Gastroesophageal sphincter (tissue), 3 donors: ENCODE results near the gene SELENOO.

Source experiments
- CTCF ChIP-seq, 4 experiments: fragments of 200-600 bp in 2 of 4; fragments of 450-650 bp in 2 of 4; sonication (generic) in 1 of 4; IDR thresholded peaks; one replicate each; pipeline ENCODE4 v1.5.1; 2017 to 2019; ENCODE audit warnings: antibody characterized with exemption in 4 of 4, mild to moderate bottlenecking in 2 of 4, moderate library complexity in 2 of 4
- POLR2A ChIP-seq, 2 donors: fragments of 450-650 bp; IDR thresholded peaks; one replicate each; pipeline ENCODE4 v1.6.1; 2017; ENCODE audit warnings: antibody characterized with exemption in 2 of 2, mild to moderate bottlenecking in 2 of 2, moderate library complexity in 1 of 2

GRCh38 chr22:50264104-50264745 lies 63.4 kb downstream of the SELENOO start:
- TF ChIP-seq CTCF (IDR thresholded peaks at IDR 0.05) (no peak), POLR2A (IDR thresholded peaks at IDR 0.05) (no peak)
